SU-DHL-6 (cell line): ENCODE measurements around the gene OVOL3.

Source experiments
- EZH2phosphoT487 ChIP-seq: fragments of 200-600 bp; sonication (generic), shearing (Covaris generic); conservative IDR thresholded peaks from 2 replicates; pipeline ENCODE4 v1.6.1; 2018; ENCODE audit warnings: mild to moderate bottlenecking, antibody characterized with exemption, low read length, moderate library complexity, mixed read lengths
- TF ChIP-seq, protein P1 (sequence below): fragments of 200-600 bp; sonication (generic); IDR thresholded peaks from one replicate; pipeline ENCODE4 v1.5.1; 2017; ENCODE audit warnings: antibody characterized with exemption, mild to moderate bottlenecking, low read length, moderate library complexity; ENCODE audit not compliant: insufficient read depth, poor library complexity, severe bottlenecking

DNA sequence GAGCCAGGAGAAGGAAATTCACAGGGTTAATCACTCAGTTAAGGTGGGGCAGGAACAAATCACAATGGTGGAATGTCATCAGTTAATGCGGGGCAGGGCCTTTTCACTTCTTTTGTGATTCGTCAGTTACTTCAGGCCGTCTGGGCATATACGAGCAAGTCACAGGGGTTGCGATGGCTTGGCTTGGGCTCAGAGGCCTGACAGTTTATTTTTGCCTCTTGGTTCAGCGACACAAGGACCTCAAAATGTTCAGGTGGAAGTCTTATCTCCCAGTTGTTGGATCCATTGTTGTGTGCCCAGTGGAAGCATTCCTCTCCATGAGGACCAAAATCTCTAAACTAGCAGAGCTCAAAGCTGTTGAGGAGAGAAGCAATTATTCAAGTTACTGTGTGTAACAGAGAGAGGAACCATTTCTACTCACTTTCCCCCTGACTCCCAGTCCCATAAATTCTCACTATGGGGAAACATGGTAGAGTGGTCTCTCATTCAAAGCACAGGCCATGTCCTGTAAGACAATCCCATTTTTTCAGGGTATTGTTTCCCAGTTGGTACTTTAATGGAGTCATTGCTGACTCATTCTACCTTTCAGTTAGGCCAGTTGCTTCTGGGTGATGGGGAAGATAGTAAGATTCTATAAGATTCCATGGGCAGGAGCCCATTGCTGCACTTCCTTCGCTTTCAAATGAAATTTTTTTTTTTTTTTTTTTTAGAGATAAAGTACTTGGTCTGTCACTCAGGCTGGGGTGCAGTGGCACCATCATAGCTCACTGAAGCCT lies 50.1 kb downstream of the OVOL3 start:
- TF ChIP-seq, protein P1, sequence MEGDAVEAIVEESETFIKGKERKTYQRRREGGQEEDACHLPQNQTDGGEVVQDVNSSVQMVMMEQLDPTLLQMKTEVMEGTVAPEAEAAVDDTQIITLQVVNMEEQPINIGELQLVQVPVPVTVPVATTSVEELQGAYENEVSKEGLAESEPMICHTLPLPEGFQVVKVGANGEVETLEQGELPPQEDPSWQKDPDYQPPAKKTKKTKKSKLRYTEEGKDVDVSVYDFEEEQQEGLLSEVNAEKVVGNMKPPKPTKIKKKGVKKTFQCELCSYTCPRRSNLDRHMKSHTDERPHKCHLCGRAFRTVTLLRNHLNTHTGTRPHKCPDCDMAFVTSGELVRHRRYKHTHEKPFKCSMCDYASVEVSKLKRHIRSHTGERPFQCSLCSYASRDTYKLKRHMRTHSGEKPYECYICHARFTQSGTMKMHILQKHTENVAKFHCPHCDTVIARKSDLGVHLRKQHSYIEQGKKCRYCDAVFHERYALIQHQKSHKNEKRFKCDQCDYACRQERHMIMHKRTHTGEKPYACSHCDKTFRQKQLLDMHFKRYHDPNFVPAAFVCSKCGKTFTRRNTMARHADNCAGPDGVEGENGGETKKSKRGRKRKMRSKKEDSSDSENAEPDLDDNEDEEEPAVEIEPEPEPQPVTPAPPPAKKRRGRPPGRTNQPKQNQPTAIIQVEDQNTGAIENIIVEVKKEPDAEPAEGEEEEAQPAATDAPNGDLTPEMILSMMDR = no peak
- TF ChIP-seq EZH2phosphoT487 = no peak
